A673 (cell line): Measurements from ENCODE around the gene BMP8A.

Experiments
- CTCF ChIP-seq: fragments of 300-800, 200-600 bp; sonication (generic); conservative IDR thresholded peaks from 2 replicates; pipeline ENCODE4 v1.5.1; 2017; ENCODE audit warnings: low read depth, mild to moderate bottlenecking, antibody characterized with exemption, low read length, moderate library complexity, mixed read lengths
- EZH2 ChIP-seq: fragments of 200-600 bp; sonication (generic); IDR thresholded peaks from 2 replicates; pipeline ENCODE4 v1.6.1; 2017; ENCODE audit warnings: borderline replicate concordance, low read depth, mild to moderate bottlenecking, mixed read lengths, antibody characterized with exemption, low read length; ENCODE audit not compliant: poor library complexity, severe bottlenecking

GRCh38 chr1:39564340-39564739, 72.9 kb downstream of the BMP8A start:
- TF ChIP-seq CTCF (no peak), EZH2 (no peak)
